IMR-90 (cell line): ENCODE measurements around the gene CD177. TPM values are rescaled to one million over a fixed set of nuclear protein-coding genes. Genes with fewer than 3 reads are reported as not detected.
"Not testable (repeated sequence)": the region's sequence is repeated elsewhere in the genome, so short reads cannot be mapped to it uniquely, and the experiment has no call there.

ENCODE experiments used
- ATAC-seq: fragments of 200-7000 bp; cut with Tn5 transposase; 2 replicates; pipeline ENCODE4 v1.9.1; 2020; ENCODE audit warnings: low read depth, mild to moderate bottlenecking, moderate library complexity
- BruUV-seq: library from RNA; stranded (reverse); fragments of 400-500 nt; replicated peaks from 2 replicates; lab custom pipeline; 2021; lab: Mats Ljungman, UMichigan
- CTCF ChIA-PET: fragments of 300-600 bp; formaldehyde crosslinking; extraction: SDS; loops from one replicate; lab custom pipeline; 2021; ENCODE audit warnings: antibody characterized with exemption; lab: Yijun Ruan, JAX
- POLR2A ChIA-PET: fragments of 300-600 bp; sonication (Branson Sonifier 250); formaldehyde crosslinking; loops from one replicate; lab custom pipeline; 2022; ENCODE audit warnings: antibody characterized with exemption; ENCODE audit not compliant: unreplicated experiment; lab: Charles Lee
- DNase-seq: peaks from one replicate; pipeline ENCODE4 v3.0.0; 2013
- H2AFZ ChIP-seq: replicated peaks from 2 replicates; pipeline ENCODE3; 2013; ENCODE audit warnings: low read length, mild to moderate bottlenecking; ENCODE audit not compliant: poor library complexity
- H2AK5ac ChIP-seq: 2 replicates; pipeline ENCODE4 v1.6.1; 2013; ENCODE audit warnings: low read depth, low read length, inconsistent platforms
- H2AK9ac ChIP-seq: replicated peaks from 2 replicates; pipeline ENCODE3; 2013; ENCODE audit warnings: mild to moderate bottlenecking, low read depth, low read length, moderate library complexity; ENCODE audit not compliant: poor library complexity
- H2BK120ac ChIP-seq: 2 replicates; pipeline ENCODE4 v1.6.1; 2013; ENCODE audit warnings: low read depth, low read length, inconsistent platforms
- H2BK15ac ChIP-seq: 3 replicates; pipeline ENCODE4 v1.6.1; 2013; ENCODE audit warnings: low read depth, low read length, inconsistent platforms
- H2BK20ac ChIP-seq: 2 replicates; pipeline ENCODE4 v1.6.1; 2013; ENCODE audit warnings: low read depth, mild to moderate bottlenecking, inconsistent platforms, low read length, moderate library complexity
- H2BK5ac ChIP-seq: 2 replicates; pipeline ENCODE4 v1.6.1; 2013; ENCODE audit warnings: mild to moderate bottlenecking, low read depth, low read length, inconsistent platforms; ENCODE audit not compliant: poor library complexity, severe bottlenecking
- H3K14ac ChIP-seq: replicated peaks from 2 replicates; pipeline ENCODE4 v1.6.1; 2013; ENCODE audit warnings: low read depth, low read length, inconsistent platforms
- H3K18ac ChIP-seq: 2 replicates; pipeline ENCODE4 v1.6.1; 2013; ENCODE audit warnings: low read depth, low read length, control low read depth
- H3K23ac ChIP-seq: 2 replicates; pipeline ENCODE4 v1.6.1; 2013; ENCODE audit warnings: low read depth, low read length, inconsistent platforms
- H3K27ac ChIP-seq: 2 replicates; pipeline ENCODE4 v1.5.1; 2013; ENCODE audit warnings: mild to moderate bottlenecking, control low read depth, low read length; ENCODE audit not compliant: insufficient read depth
- H3K27me3 ChIP-seq: 2 replicates; pipeline ENCODE4 v1.6.1; 2013; ENCODE audit warnings: low read length; ENCODE audit not compliant: control insufficient read depth, insufficient read depth
- H3K36me3 ChIP-seq: 2 replicates; pipeline ENCODE4 v1.6.1; 2013; ENCODE audit warnings: low read length, mixed read lengths; ENCODE audit not compliant: control insufficient read depth, insufficient read depth
- H3K4ac ChIP-seq: 2 replicates; pipeline ENCODE4 v1.6.1; 2013; ENCODE audit warnings: low read depth, low read length, inconsistent platforms
- H3K4me1 ChIP-seq: 2 replicates; pipeline ENCODE4 v1.6.1; 2013; ENCODE audit warnings: low read length, mixed read lengths; ENCODE audit not compliant: control insufficient read depth, insufficient read depth
- H3K4me2 ChIP-seq: 2 replicates; pipeline ENCODE4 v1.6.1; 2013; ENCODE audit warnings: low read depth, mild to moderate bottlenecking, control low read depth, low read length, moderate library complexity
- H3K4me3 ChIP-seq: 2 replicates; pipeline ENCODE4 v1.5.1; 2013; ENCODE audit warnings: low read depth, mild to moderate bottlenecking, control low read depth, low read length, moderate library complexity; ENCODE audit not compliant: insufficient read depth
- H3K56ac ChIP-seq: 2 replicates; pipeline ENCODE4 v1.6.1; 2013; ENCODE audit warnings: low read length, inconsistent platforms; ENCODE audit not compliant: insufficient read depth; ENCODE audit errors: extremely low read depth
- H3K79me1 ChIP-seq, 2 experiments: 2 replicates each; pipeline ENCODE4 v1.6.1; 2013; ENCODE audit warnings: low read length in 2 of 2, inconsistent platforms in 1 of 2, low read depth in 1 of 2
- H3K9ac ChIP-seq: 2 replicates; pipeline ENCODE4 v1.6.1; 2013; ENCODE audit warnings: low read depth, low read length, control low read depth
- H3K9me1 ChIP-seq: 2 replicates; pipeline ENCODE4 v1.6.1; 2013; ENCODE audit warnings: low read length, inconsistent platforms; ENCODE audit not compliant: insufficient read depth
- H3K9me3 ChIP-seq: 2 replicates; pipeline ENCODE4 v1.6.1; 2013; ENCODE audit warnings: low read length; ENCODE audit not compliant: control insufficient read depth, insufficient read depth
- H4K20me1 ChIP-seq: 2 replicates; pipeline ENCODE4 v1.6.1; 2013; ENCODE audit warnings: low read length, inconsistent platforms; ENCODE audit not compliant: insufficient read depth
- H4K5ac ChIP-seq: 2 replicates; pipeline ENCODE4 v1.6.1; 2013; ENCODE audit warnings: mild to moderate bottlenecking, low read depth, low read length, control low read depth
- H4K8ac ChIP-seq, 2 experiments: 2 replicates each; pipeline ENCODE4 v1.6.1; 2013; ENCODE audit warnings: low read depth in 2 of 2, low read length in 2 of 2, control low read depth in 1 of 2, inconsistent platforms in 1 of 2
- H4K91ac ChIP-seq: 2 replicates; pipeline ENCODE4 v1.6.1; 2013; ENCODE audit warnings: low read depth, low read length, inconsistent platforms; ENCODE audit not compliant: insufficient read depth
- CEBPB ChIP-seq: IDR thresholded peaks from 2 replicates; pipeline ENCODE4 v1.6.1; 2012; ENCODE audit warnings: low read depth, low read length, improper control_type of control experiment
- CHD1 ChIP-seq: IDR thresholded peaks from 2 replicates; pipeline ENCODE4 v1.6.1; 2012; ENCODE audit warnings: low read depth, low read length, improper control_type of control experiment
- FOS ChIP-seq: fragments of 150-350 bp; IDR thresholded peaks from 2 replicates; pipeline ENCODE4 v1.6.1; 2016; ENCODE audit warnings: low read depth, low read length
- MAZ ChIP-seq: IDR thresholded peaks from 2 replicates; pipeline ENCODE4 v1.6.1; 2012; ENCODE audit warnings: low read depth, mild to moderate bottlenecking, low read length, improper control_type of control experiment, moderate library complexity, borderline replicate concordance
- POLR2A ChIP-seq: IDR thresholded peaks from 2 replicates; pipeline ENCODE4 v1.6.1; 2012; ENCODE audit warnings: mild to moderate bottlenecking, low read depth, low read length
- RAD21 ChIP-seq: IDR thresholded peaks from 2 replicates; pipeline ENCODE4 v1.6.1; 2012; ENCODE audit warnings: low read length, improper control_type of control experiment
- RFX5 ChIP-seq: IDR thresholded peaks from 2 replicates; pipeline ENCODE4 v1.8.0; 2012; ENCODE audit warnings: low read depth, mild to moderate bottlenecking, low read length, moderate library complexity
- WGBS, 2 experiments: methylation state at CpG; one replicate each; pipeline versions ENCODE4 v1.1.5 to v1.1.7; 2013; ENCODE audit warnings: missing lambda C conversion rate in 2 of 2; ENCODE audit not compliant: insufficient read length in 1 of 2; ENCODE audit errors: extremely low coverage in 2 of 2; 5-methylcytosine and 5-hydroxymethylcytosine counted together
- dilution Hi-C: fragments of 300-500 bp; cut with HindIII; formaldehyde crosslinking; loops from one replicate; pipeline ENCODE4 v1.14.3; 2018; ENCODE audit warnings: low sequenced_read_pairs; ENCODE audit not compliant: unreplicated experiment
- in situ Hi-C: fragments of 300-500 bp; cut with MboI; formaldehyde crosslinking; loops from 3 replicates; pipeline ENCODE4 v1.14.3; 2019; ENCODE audit warnings: low sequenced_read_pairs, inconsistent platforms, mixed read lengths
- intact Hi-C: fragments of 100-400 bp; cut with micrococcal nuclease; formaldehyde crosslinking; loops from 2 replicates; pipeline ENCODE4 v1.10.0; 2022
- polyA plus RNA-seq, 3 experiments: library from polyadenylated mRNA; depleted of rRNA; stranded (reverse); fragments of >200 nt; gene quantifications; 2 replicates each; pipeline ENCODE4 v1.2.3, GENCODE V29; 2012; ENCODE audit warnings: low replicate concordance in 1 of 3
- total RNA-seq: library from RNA; depleted of rRNA; stranded (reverse); fragments of >200 nt; gene quantifications from 2 replicates; pipeline ENCODE4 v1.2.3, GENCODE V29; 2012
- TF ChIP-seq, protein P1 (sequence below): fragments of 150-350 bp; IDR thresholded peaks from 2 replicates; pipeline ENCODE4 v1.6.1; 2016; ENCODE audit warnings: low read depth, mild to moderate bottlenecking, low read length, moderate library complexity, borderline replicate concordance
- TF ChIP-seq, protein P2 (sequence below): fragments of 150-350 bp; IDR thresholded peaks from 2 replicates; pipeline ENCODE4 v1.6.1; 2017; ENCODE audit warnings: mild to moderate bottlenecking, antibody characterized with exemption, low read length, low read depth

Gene CD177
- total and polyA plus RNA-seq, 2 of the 4 experiments (the other 2 are of a cell fraction) = 0.14 TPM; not detected in 1

DNA sequence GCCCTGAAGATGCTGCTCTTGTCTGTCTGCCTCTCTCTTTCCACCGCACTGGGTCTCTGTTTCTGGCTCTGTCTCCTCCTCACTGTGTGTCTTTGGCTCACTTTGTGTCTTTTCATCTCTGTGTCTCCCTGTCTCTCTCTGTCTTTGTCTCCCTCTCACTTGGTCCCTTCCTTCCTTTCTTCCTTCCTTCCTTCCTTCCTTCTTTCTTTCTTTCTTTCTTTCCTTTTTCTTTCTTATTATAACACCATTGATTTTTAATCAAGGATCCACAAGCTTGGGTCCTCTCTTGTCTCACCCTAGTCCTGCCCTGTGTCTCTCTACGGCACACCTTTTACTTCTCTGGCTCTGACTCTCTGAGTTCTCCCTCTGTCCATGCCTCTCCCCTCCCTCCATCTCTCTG, 14.3 kb downstream of the CD177 start:
- CTCF ChIA-PET = no interaction called here

DNA sequence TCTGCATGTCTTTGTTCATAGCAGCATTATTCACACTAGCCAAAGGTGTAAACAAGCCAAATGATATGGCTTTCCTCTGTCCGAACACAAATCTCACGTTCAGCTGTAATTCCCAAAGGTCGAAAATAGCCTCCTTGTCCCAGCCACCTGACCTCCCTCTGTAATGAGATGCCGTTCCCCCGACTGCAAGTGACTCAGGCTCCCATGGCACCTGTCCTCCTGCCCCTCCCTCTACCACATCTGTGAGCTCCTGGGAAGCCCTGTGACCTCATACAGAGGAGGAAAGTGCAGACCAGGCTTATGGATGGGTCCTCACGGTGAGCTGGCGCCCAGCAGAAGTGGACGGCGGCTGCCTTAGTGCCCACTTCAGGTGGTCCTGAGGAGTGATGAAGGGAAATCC, 15.4 kb downstream of the CD177 start:
- dilution Hi-C loops, H4K5ac ChIP-seq, in situ Hi-C loops, H2AK5ac ChIP-seq, DNase-seq, H2AK9ac ChIP-seq, H3K18ac ChIP-seq, H3K9ac ChIP-seq, H3K4me2 ChIP-seq, BruUV-seq, H4K91ac ChIP-seq, H3K14ac ChIP-seq, POLR2A ChIA-PET, H3K36me3 ChIP-seq, H3K79me1 ChIP-seq, CTCF ChIA-PET, ATAC-seq, H3K27ac ChIP-seq, H3K9me3 ChIP-seq, H2BK120ac ChIP-seq, H3K9me1 ChIP-seq, H2BK20ac ChIP-seq, H4K8ac ChIP-seq, H4K20me1 ChIP-seq, H2AFZ ChIP-seq, intact Hi-C loops, H3K56ac ChIP-seq, H3K23ac ChIP-seq, H3K4me3 ChIP-seq, H2BK5ac ChIP-seq, H3K4ac ChIP-seq, H2BK15ac ChIP-seq, H3K4me1 ChIP-seq: not testable (repeated sequence)
- H3K27me3 ChIP-seq = peaks cover 22% of the 10 kb centered on the region
- WGBS, 2 experiments = 46% methylated on average over 2 of the region's 9 CpGs; no CpG with 5 or more reads in 1 of the 2 experiments

More for the DNA sequence above, 14.3 kb downstream of the CD177 start:
- H2BK120ac ChIP-seq = no peak overlapping the region
- DNase-seq (no peak), ATAC-seq (no peak)
- H3K23ac ChIP-seq = no peak overlapping the region
- H3K4me1 ChIP-seq = no peaks in the 10 kb centered on the region
- no peak overlapping the region for H3K18ac ChIP-seq
- no peak overlapping the region for H4K8ac ChIP-seq
- no peak overlapping the region for H2AFZ ChIP-seq
- no peak overlapping the region for H2BK5ac ChIP-seq
- H2BK15ac ChIP-seq = no peak overlapping the region
- H3K79me1 ChIP-seq = no peaks in the 10 kb centered on the region
- H2AK5ac ChIP-seq = no peak overlapping the region
- POLR2A ChIA-PET = no interaction called here
- no peak overlapping the region for H2AK9ac ChIP-seq
- H3K14ac ChIP-seq = no peak overlapping the region
- H3K9me1 ChIP-seq = no peaks in the 10 kb centered on the region
- H2BK20ac ChIP-seq = no peak overlapping the region
- dilution Hi-C loops (no loop called here), in situ Hi-C loops (no loop called here), intact Hi-C loops (no loop called here)
- no peaks in the 10 kb centered on the region for H3K9me3 ChIP-seq
- H3K27me3 ChIP-seq = peaks cover 26% of the 10 kb centered on the region
- 76% methylated on average over 2 of the region's 2 CpGs; no CpG with 5 or more reads in 1 of the 2 experiments for WGBS, 2 experiments
- TF ChIP-seq RFX5 = no peak
- TF ChIP-seq POLR2A = no peak
- no peak for TF ChIP-seq RAD21
- no peak for TF ChIP-seq CHD1
- TF ChIP-seq, protein P1, sequence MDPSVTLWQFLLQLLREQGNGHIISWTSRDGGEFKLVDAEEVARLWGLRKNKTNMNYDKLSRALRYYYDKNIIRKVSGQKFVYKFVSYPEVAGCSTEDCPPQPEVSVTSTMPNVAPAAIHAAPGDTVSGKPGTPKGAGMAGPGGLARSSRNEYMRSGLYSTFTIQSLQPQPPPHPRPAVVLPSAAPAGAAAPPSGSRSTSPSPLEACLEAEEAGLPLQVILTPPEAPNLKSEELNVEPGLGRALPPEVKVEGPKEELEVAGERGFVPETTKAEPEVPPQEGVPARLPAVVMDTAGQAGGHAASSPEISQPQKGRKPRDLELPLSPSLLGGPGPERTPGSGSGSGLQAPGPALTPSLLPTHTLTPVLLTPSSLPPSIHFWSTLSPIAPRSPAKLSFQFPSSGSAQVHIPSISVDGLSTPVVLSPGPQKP = no peak
- TF ChIP-seq FOS = no peak
- TF ChIP-seq MAZ = no peak
- TF ChIP-seq CEBPB = no peak
- TF ChIP-seq, protein P2, sequence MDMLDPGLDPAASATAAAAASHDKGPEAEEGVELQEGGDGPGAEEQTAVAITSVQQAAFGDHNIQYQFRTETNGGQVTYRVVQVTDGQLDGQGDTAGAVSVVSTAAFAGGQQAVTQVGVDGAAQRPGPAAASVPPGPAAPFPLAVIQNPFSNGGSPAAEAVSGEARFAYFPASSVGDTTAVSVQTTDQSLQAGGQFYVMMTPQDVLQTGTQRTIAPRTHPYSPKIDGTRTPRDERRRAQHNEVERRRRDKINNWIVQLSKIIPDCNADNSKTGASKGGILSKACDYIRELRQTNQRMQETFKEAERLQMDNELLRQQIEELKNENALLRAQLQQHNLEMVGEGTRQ = no peak
- no peaks in the 10 kb centered on the region for H3K36me3 ChIP-seq
- no peak overlapping the region for H3K9ac ChIP-seq
- H3K4me3 ChIP-seq = no peak overlapping the region
- no peak overlapping the region for H3K4ac ChIP-seq
- no peak overlapping the region for H3K4me2 ChIP-seq
- no peak overlapping the region for H4K5ac ChIP-seq
- H4K91ac ChIP-seq = no peak overlapping the region
- no peak overlapping the region for H3K27ac ChIP-seq
- H4K20me1 ChIP-seq = no peaks in the 10 kb centered on the region
- no peak overlapping the region for H3K56ac ChIP-seq
- BruUV-seq = no TSS peak
